ENCODE data around the gene GRIP2.

The GRIP2 gene

DNA sequence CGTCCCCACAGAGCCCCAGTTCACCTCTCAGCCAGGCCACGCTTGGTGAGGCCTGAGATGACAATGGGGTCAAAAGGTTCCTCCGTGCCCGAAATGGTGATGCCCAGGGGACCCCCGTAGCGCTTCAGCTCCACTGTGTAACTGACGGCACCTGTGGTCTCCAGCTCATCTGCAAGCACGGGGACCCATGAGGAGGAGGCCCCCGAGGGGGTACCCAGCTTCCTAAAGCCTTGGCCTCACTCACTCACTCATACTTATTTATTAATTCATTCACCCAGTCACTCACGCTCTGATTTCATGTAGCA lies 30.4 kb downstream of the GRIP2 start:
- Histone ChIP-seq H3K36me3 (ENCODE audit: insufficient read depth, low read length) (no peaks in the 10 kb centered on the region), H3K9ac (ENCODE audit: low read length) (no peak overlapping the region), H3F3A (ENCODE audit: insufficient read depth, low read length) (no peaks in the 10 kb centered on the region), H3K27ac (ENCODE audit: low read depth, low read length, poor library complexity, severe bottlenecking) (no peak overlapping the region), H2AFZ (ENCODE audit: low read length) (no peak overlapping the region), H3K4me3 (ENCODE audit: low read depth, low read length, poor library complexity, severe bottlenecking) (no peak overlapping the region), H3K27me3 (ENCODE audit: insufficient read depth, low read length) (peaks cover 3% of the 10 kb centered on the region; the same call in 1 of the 2 replicates), H4K20me1 (ENCODE audit: insufficient read depth, low read length) (no peaks in the 10 kb centered on the region), H3K9me3 (ENCODE audit: low read length) (no peaks in the 10 kb centered on the region), H3K79me2 (ENCODE audit: insufficient read depth, low read length) (no peaks in the 10 kb centered on the region), H3K9me2 (ENCODE audit: low read depth, low read length) (no peaks in the 10 kb centered on the region), H3K4me2 (ENCODE audit: low read length) (no peak overlapping the region), H3K4me1 (ENCODE audit: insufficient read depth, low read length, severe bottlenecking) (no peaks in the 10 kb centered on the region)
- TF ChIP-seq, protein P1, sequence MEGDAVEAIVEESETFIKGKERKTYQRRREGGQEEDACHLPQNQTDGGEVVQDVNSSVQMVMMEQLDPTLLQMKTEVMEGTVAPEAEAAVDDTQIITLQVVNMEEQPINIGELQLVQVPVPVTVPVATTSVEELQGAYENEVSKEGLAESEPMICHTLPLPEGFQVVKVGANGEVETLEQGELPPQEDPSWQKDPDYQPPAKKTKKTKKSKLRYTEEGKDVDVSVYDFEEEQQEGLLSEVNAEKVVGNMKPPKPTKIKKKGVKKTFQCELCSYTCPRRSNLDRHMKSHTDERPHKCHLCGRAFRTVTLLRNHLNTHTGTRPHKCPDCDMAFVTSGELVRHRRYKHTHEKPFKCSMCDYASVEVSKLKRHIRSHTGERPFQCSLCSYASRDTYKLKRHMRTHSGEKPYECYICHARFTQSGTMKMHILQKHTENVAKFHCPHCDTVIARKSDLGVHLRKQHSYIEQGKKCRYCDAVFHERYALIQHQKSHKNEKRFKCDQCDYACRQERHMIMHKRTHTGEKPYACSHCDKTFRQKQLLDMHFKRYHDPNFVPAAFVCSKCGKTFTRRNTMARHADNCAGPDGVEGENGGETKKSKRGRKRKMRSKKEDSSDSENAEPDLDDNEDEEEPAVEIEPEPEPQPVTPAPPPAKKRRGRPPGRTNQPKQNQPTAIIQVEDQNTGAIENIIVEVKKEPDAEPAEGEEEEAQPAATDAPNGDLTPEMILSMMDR (IDR thresholded peaks at IDR 0.05; ENCODE audit: low read length), result no peak

DNA sequence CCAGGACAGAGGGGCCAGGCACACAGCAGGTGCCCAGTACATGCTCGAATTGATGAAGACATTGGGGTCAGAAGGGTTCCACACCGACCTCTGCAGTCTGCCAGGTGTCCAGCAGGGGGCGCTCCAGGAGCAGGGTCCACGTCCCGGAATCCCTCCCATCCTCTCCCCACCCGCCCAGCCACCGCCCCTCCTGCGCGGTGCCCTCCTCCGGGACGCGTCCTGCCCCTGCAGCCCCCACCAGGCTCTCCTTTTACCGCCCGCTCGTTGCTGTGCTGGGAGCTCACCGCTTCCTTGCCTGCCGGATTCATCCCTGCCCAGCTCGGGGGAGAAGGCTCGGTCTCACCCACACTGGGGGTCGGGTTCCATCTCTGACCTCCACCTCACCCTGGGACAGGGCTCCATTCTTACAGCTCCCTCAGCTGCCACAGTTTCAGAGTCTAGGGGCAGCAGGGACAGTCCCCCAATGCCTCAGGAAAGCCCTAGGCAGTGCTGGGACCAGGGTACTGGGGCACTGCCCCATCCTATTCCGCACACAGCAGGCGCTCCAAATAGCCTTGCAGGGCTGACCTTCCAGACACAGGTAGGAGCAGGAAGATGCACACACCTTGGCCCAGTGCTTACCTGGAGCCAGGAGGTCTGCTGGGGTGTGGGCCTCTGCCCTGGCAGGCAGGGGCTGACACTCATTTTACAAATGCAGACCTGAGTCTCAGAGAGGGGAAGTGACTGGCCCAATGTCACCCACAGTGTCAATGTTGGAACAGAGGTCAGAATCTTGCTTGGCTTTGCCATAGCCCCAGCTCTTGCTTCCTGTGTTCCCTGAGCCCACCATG lies 31.0 kb downstream of the GRIP2 start:
- no peaks in the 10 kb centered on the region for H3K9me2 ChIP-seq (ENCODE audit: low read depth, low read length)
- H3K9me3 ChIP-seq (ENCODE audit: low read length), result no peaks in the 10 kb centered on the region
- H3K4me1 ChIP-seq (ENCODE audit: insufficient read depth, low read length, severe bottlenecking), result no peaks in the 10 kb centered on the region
- no peak overlapping the region for H2AFZ ChIP-seq (ENCODE audit: low read length)
- peaks cover 3% of the 10 kb centered on the region; the same call in 1 of the 2 replicates for H3K27me3 ChIP-seq (ENCODE audit: insufficient read depth, low read length)
- no peaks in the 10 kb centered on the region for H3F3A ChIP-seq (ENCODE audit: insufficient read depth, low read length)
- H4K20me1 ChIP-seq (ENCODE audit: insufficient read depth, low read length), result no peaks in the 10 kb centered on the region
- H3K4me2 ChIP-seq (ENCODE audit: low read length), result no peak overlapping the region
- no peak for TF ChIP-seq EZH2 (IDR thresholded peaks at IDR 0.05; ENCODE audit: borderline replicate concordance, low read length)
- TF ChIP-seq, protein P1 (IDR thresholded peaks at IDR 0.05; ENCODE audit: low read length), result peak; percentile 70
- H3K9ac ChIP-seq (ENCODE audit: low read length), result no peak overlapping the region
- no peak overlapping the region for H3K4me3 ChIP-seq (ENCODE audit: low read depth, low read length, poor library complexity, severe bottlenecking)
- H3K27ac ChIP-seq (ENCODE audit: low read depth, low read length, poor library complexity, severe bottlenecking), result no peak overlapping the region
- H3K36me3 ChIP-seq (ENCODE audit: insufficient read depth, low read length), result no peaks in the 10 kb centered on the region
- no peaks in the 10 kb centered on the region for H3K79me2 ChIP-seq (ENCODE audit: insufficient read depth, low read length)

DNA sequence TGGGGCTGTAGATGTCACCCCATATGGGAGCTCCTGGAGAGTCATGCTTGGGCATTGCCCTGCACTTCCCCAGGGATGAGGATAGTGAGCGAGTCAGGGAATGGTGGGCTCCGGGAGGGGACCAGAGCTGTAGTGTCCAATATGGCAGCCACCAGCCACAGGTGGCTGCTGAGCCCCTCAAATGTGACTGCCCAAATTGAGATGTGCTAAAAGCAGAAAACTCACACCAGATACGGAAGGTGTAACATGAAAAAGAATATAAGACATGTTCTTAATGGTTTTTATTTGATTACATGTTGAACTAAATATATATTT lies 31.7 kb downstream of the GRIP2 start:
- H4K20me1 ChIP-seq (ENCODE audit: insufficient read depth, low read length), result no peaks in the 10 kb centered on the region
- TF ChIP-seq, protein P1 (IDR thresholded peaks at IDR 0.05; ENCODE audit: low read length), result no peak
- no peak for TF ChIP-seq EZH2 (IDR thresholded peaks at IDR 0.05; ENCODE audit: borderline replicate concordance, low read length)
- H3K4me2 ChIP-seq (ENCODE audit: low read length), result no peak overlapping the region
- no peak overlapping the region for H3K27ac ChIP-seq (ENCODE audit: low read depth, low read length, poor library complexity, severe bottlenecking)
- no peaks in the 10 kb centered on the region for H3K4me1 ChIP-seq (ENCODE audit: insufficient read depth, low read length, severe bottlenecking)
- H3K36me3 ChIP-seq (ENCODE audit: insufficient read depth, low read length), result no peaks in the 10 kb centered on the region
- H3K4me3 ChIP-seq (ENCODE audit: low read depth, low read length, poor library complexity, severe bottlenecking), result no peak overlapping the region
- no peak overlapping the region for H3K9ac ChIP-seq (ENCODE audit: low read length)
- H3K9me3 ChIP-seq (ENCODE audit: low read length), result no peaks in the 10 kb centered on the region
- no peaks in the 10 kb centered on the region for H3K79me2 ChIP-seq (ENCODE audit: insufficient read depth, low read length)
- no peak overlapping the region for H2AFZ ChIP-seq (ENCODE audit: low read length)
- no peaks in the 10 kb centered on the region for H3K9me2 ChIP-seq (ENCODE audit: low read depth, low read length)
- H3F3A ChIP-seq (ENCODE audit: insufficient read depth, low read length), result no peaks in the 10 kb centered on the region
- H3K27me3 ChIP-seq (ENCODE audit: insufficient read depth, low read length), result peaks cover 3% of the 10 kb centered on the region; the same call in 1 of the 2 replicates

Measured in OCI-LY1 (cell line).